Measurements from ENCODE around the gene YTHDF1. TPM values are rescaled to one million over a fixed set of nuclear protein-coding genes. Genes with fewer than 3 reads are reported as not detected.

The YTHDF1 gene
- total RNA-seq, 1 donor from 2014 or later, result 43.3 TPM

- Mint-ChIP-seq H3K9me3 (ENCODE audit: unreplicated experiment) (peaks cover 1% of the 10 kb centered on the region), H3K4me3 (ENCODE audit: unreplicated experiment) (no peak overlapping the region), H3K4me1 (ENCODE audit: low read depth, unreplicated experiment) (peaks cover 23% of the 10 kb centered on the region), H3K36me3 (ENCODE audit: unreplicated experiment) (no peaks in the 10 kb centered on the region), H3K27me3 (ENCODE audit: unreplicated experiment) (peaks cover 3% of the 10 kb centered on the region), H3K27ac (ENCODE audit: unreplicated experiment) (no peak overlapping the region)
- no peak for TF ChIP-seq CTCF (IDR thresholded peaks at IDR 0.05; ENCODE audit: partially characterized antibody, unreplicated experiment)
- no peak for DNase-seq
These were observed 10.4 kb upstream of the YTHDF1 start for GRCh38 chr20:63226042-63226943.

GRCh38 chr20:63225082-63225454, 9.1 kb upstream of the YTHDF1 start:
- DNase-seq, result no peak
- Mint-ChIP-seq H3K27me3 (ENCODE audit: unreplicated experiment) (peaks cover 7% of the 10 kb centered on the region), H3K36me3 (ENCODE audit: unreplicated experiment) (no peaks in the 10 kb centered on the region), H3K9me3 (ENCODE audit: unreplicated experiment) (peaks cover 3% of the 10 kb centered on the region), H3K4me1 (ENCODE audit: low read depth, unreplicated experiment) (peaks cover 18% of the 10 kb centered on the region), H3K27ac (ENCODE audit: unreplicated experiment) (no peak overlapping the region), H3K4me3 (ENCODE audit: unreplicated experiment) (no peak overlapping the region)
- no peak for TF ChIP-seq CTCF (IDR thresholded peaks at IDR 0.05; ENCODE audit: partially characterized antibody, unreplicated experiment)

GRCh38 chr20:63224412-63225081, 8.6 kb upstream of the YTHDF1 start:
- Mint-ChIP-seq H3K4me3 (ENCODE audit: unreplicated experiment) (no peak overlapping the region), H3K27me3 (ENCODE audit: unreplicated experiment) (peaks cover 7% of the 10 kb centered on the region), H3K27ac (ENCODE audit: unreplicated experiment) (no peak overlapping the region), H3K4me1 (ENCODE audit: low read depth, unreplicated experiment) (peaks cover 17% of the 10 kb centered on the region), H3K36me3 (ENCODE audit: unreplicated experiment) (no peaks in the 10 kb centered on the region), H3K9me3 (ENCODE audit: unreplicated experiment) (peaks cover 3% of the 10 kb centered on the region)
- TF ChIP-seq CTCF (IDR thresholded peaks at IDR 0.05; ENCODE audit: partially characterized antibody, unreplicated experiment), result no peak
- no peak for DNase-seq

- H3K9me3 Mint-ChIP-seq (ENCODE audit: unreplicated experiment), result peaks cover 3% of the 10 kb centered on the region
- H3K27me3 Mint-ChIP-seq (ENCODE audit: unreplicated experiment), result peaks cover 7% of the 10 kb centered on the region
- H3K4me3 Mint-ChIP-seq (ENCODE audit: unreplicated experiment), result no peak overlapping the region
These were observed 7.9 kb upstream of the YTHDF1 start for GRCh38 chr20:63223826-63224207.

More at GRCh38 chr20:63223826-63224207, 7.9 kb upstream of the YTHDF1 start:
- no peak for DNase-seq
- TF ChIP-seq CTCF (IDR thresholded peaks at IDR 0.05; ENCODE audit: partially characterized antibody, unreplicated experiment), result no peak
- Mint-ChIP-seq H3K27ac (ENCODE audit: unreplicated experiment) (no peak overlapping the region), H3K4me1 (ENCODE audit: low read depth, unreplicated experiment) (peaks cover 13% of the 10 kb centered on the region), H3K36me3 (ENCODE audit: unreplicated experiment) (no peaks in the 10 kb centered on the region)
